Body of pancreas (tissue), 4 donors: ENCODE results near the gene SERBP1.

Experiments used
- POLR2A ChIP-seq, 3 donors: fragments of 450-650 bp; IDR thresholded peaks; one replicate each; pipeline ENCODE4 v1.6.1; 2016; ENCODE audit warnings: antibody characterized with exemption in 3 of 3, mild to moderate bottlenecking in 2 of 3
- TF ChIP-seq, protein P1 (sequence below), 7 experiments: fragments of 450-650 bp in 4 of 7; fragments of 200-600 bp in 3 of 7; sonication (generic) in 3 of 7; IDR thresholded peaks; one replicate each; pipeline ENCODE4 v1.5.1; 2016 to 2019; ENCODE audit warnings: antibody characterized with exemption in 7 of 7

GRCh38 chr1:67431156-67431765, 1.1 kb upstream of the SERBP1 start:
- TF ChIP-seq, protein P1, sequence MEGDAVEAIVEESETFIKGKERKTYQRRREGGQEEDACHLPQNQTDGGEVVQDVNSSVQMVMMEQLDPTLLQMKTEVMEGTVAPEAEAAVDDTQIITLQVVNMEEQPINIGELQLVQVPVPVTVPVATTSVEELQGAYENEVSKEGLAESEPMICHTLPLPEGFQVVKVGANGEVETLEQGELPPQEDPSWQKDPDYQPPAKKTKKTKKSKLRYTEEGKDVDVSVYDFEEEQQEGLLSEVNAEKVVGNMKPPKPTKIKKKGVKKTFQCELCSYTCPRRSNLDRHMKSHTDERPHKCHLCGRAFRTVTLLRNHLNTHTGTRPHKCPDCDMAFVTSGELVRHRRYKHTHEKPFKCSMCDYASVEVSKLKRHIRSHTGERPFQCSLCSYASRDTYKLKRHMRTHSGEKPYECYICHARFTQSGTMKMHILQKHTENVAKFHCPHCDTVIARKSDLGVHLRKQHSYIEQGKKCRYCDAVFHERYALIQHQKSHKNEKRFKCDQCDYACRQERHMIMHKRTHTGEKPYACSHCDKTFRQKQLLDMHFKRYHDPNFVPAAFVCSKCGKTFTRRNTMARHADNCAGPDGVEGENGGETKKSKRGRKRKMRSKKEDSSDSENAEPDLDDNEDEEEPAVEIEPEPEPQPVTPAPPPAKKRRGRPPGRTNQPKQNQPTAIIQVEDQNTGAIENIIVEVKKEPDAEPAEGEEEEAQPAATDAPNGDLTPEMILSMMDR (IDR thresholded peaks at IDR 0.05): no peak
- no peak for TF ChIP-seq POLR2A (IDR thresholded peaks at IDR 0.05)
